Trophoblast cell (in vitro differentiated cells and primary cell): ENCODE results near the gene PRSS21.
A peak's percentile ranks its signal among the peaks of the same experiment; 100 is the strongest.

Experiments
- DNase-seq, 2 donors: peaks; one replicate each; pipeline ENCODE4 v3.0.0-alpha.2; 2016
- H2AFZ ChIP-seq: 2 replicates; pipeline ENCODE4 v1.6.1; 2013; ENCODE audit warnings: low read length, moderate library complexity, mild to moderate bottlenecking; ENCODE audit not compliant: insufficient read depth, poor library complexity
- H2AK5ac ChIP-seq: 2 replicates; pipeline ENCODE4 v1.6.1; 2013; ENCODE audit warnings: mild to moderate bottlenecking, low read length
- H2BK120ac ChIP-seq: 2 replicates; pipeline ENCODE4 v1.6.1; 2013; ENCODE audit warnings: low read length, mild to moderate bottlenecking, moderate library complexity; ENCODE audit not compliant: insufficient read depth, poor library complexity
- H2BK12ac ChIP-seq: 2 replicates; pipeline ENCODE4 v1.6.1; 2013; ENCODE audit warnings: mild to moderate bottlenecking, low read length, moderate library complexity
- H2BK5ac ChIP-seq: 2 replicates; pipeline ENCODE4 v1.6.1; 2013; ENCODE audit warnings: low read length, low read depth, moderate library complexity, mild to moderate bottlenecking; ENCODE audit not compliant: poor library complexity
- H3K14ac ChIP-seq: 2 replicates; pipeline ENCODE4 v1.6.1; 2013; ENCODE audit warnings: mild to moderate bottlenecking, low read length
- H3K18ac ChIP-seq: 2 replicates; pipeline ENCODE4 v1.6.1; 2013; ENCODE audit warnings: mild to moderate bottlenecking, low read length
- H3K23ac ChIP-seq: 2 replicates; pipeline ENCODE4 v1.6.1; 2013; ENCODE audit warnings: low read length
- H3K27ac ChIP-seq: 2 replicates; pipeline ENCODE4 v1.5.1; 2013; ENCODE audit warnings: low read depth, mild to moderate bottlenecking, inconsistent platforms, low read length, moderate library complexity
- H3K27me3 ChIP-seq: 2 replicates; pipeline ENCODE4 v1.6.1; 2013; ENCODE audit warnings: inconsistent platforms, mild to moderate bottlenecking, low read length, moderate library complexity; ENCODE audit not compliant: insufficient read depth
- H3K36me3 ChIP-seq, 2 experiments: 1 replicate in 1 of 2; 2 replicates in 1 of 2; pipeline ENCODE4 v1.6.1; 2013; ENCODE audit warnings: low read length in 2 of 2, mild to moderate bottlenecking in 2 of 2, moderate library complexity in 1 of 2; ENCODE audit not compliant: insufficient read depth in 2 of 2, control insufficient read depth in 1 of 2
- H3K4ac ChIP-seq: 2 replicates; pipeline ENCODE4 v1.6.1; 2013; ENCODE audit warnings: low read depth, mild to moderate bottlenecking, low read length, moderate library complexity
- H3K4me1 ChIP-seq, 2 experiments: 1 replicate in 1 of 2; 2 replicates in 1 of 2; pipeline ENCODE4 v1.6.1; 2013; ENCODE audit warnings: low read length in 2 of 2, mild to moderate bottlenecking in 2 of 2, moderate library complexity in 1 of 2; ENCODE audit not compliant: insufficient read depth in 2 of 2, control insufficient read depth in 1 of 2
- H3K4me2 ChIP-seq: 2 replicates; pipeline ENCODE4 v1.6.1; 2013; ENCODE audit warnings: inconsistent platforms, mild to moderate bottlenecking, low read length, moderate library complexity
- H3K4me3 ChIP-seq: 2 replicates; pipeline ENCODE4 v1.5.1; 2013; ENCODE audit warnings: mild to moderate bottlenecking, low read depth, low read length, inconsistent platforms
- H3K79me1 ChIP-seq: one replicate; pipeline ENCODE4 v1.6.1; 2013; ENCODE audit warnings: low read length
- H3K79me2 ChIP-seq: 2 replicates; pipeline ENCODE4 v1.6.1; 2013; ENCODE audit warnings: low read length, mild to moderate bottlenecking; ENCODE audit not compliant: control insufficient read depth, insufficient read depth, poor library complexity
- H3K9ac ChIP-seq: 2 replicates; pipeline ENCODE4 v1.6.1; 2013; ENCODE audit warnings: mild to moderate bottlenecking, low read length
- H3K9me3 ChIP-seq: 2 replicates; pipeline ENCODE4 v1.6.1; 2013; ENCODE audit warnings: low read depth, mild to moderate bottlenecking, control low read depth, inconsistent platforms, low read length; ENCODE audit not compliant: insufficient read depth
- H4K12ac ChIP-seq: 2 replicates; pipeline ENCODE4 v1.6.1; 2013; ENCODE audit warnings: low read depth, mild to moderate bottlenecking, low read length, moderate library complexity
- H4K8ac ChIP-seq: 2 replicates; pipeline ENCODE4 v1.6.1; 2013; ENCODE audit warnings: low read depth, mild to moderate bottlenecking, low read length, moderate library complexity
- H4K91ac ChIP-seq: one replicate; pipeline ENCODE4 v1.6.1; 2013; ENCODE audit warnings: low read depth, mild to moderate bottlenecking, low read length, moderate library complexity
- WGBS: extraction: QIAGEN DNeasy Blood & Tissue Kit; methylation state at CpG from one replicate; pipeline ENCODE4 v1.1.7; 2013; ENCODE audit warnings: missing lambda C conversion rate; ENCODE audit not compliant: insufficient read length, insufficient coverage; ENCODE audit errors: extremely low coverage; 5-methylcytosine and 5-hydroxymethylcytosine counted together

Gene PRSS21

DNA sequence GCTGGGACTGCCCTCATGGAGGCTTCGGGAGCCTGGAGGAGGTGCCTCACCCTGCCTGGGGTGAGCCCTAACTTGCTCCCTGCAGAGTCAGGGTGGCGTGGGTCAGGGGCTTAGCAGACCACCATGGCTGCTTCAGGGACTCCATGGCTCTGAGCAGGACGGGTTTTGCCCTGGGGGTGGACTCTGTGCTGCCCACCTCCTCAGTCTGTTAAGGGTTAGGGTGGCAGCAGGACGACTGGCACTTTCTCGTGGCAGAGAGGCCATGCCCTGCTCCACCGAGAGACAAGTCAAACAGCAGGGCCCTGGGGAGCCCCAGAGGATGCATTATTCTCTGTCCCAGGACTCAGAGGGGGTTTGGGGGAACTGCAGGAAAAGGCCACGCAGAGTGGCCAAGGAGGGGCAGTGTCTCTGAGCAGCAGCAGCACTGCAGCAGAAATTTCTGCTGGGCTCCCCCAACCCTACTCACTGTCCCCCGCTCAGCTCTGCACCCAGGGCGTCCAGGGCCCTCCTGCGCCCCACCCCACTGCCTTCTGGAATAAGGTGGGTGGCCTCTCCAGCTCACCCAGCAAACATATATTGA, 42.7 kb downstream of the PRSS21 start:
- no CpG with 5 or more reads among the region's 10 CpGs for WGBS
- Histone ChIP-seq H3K9ac (no peak overlapping the region), H2BK12ac (no peak overlapping the region)

GRCh38 chr16:2860826-2861567, 44.0 kb downstream of the PRSS21 start:
- Histone ChIP-seq H4K91ac (no peak overlapping the region), H2BK120ac (no peak overlapping the region), H2BK12ac (no peak overlapping the region), H4K8ac (no peak overlapping the region), H3K23ac (no peak overlapping the region), H3K79me1 (peaks cover 7% of the 10 kb centered on the region), H3K9me3 (peaks cover 9% of the 10 kb centered on the region), H3K9ac (no peak overlapping the region), H3K27ac (no peak overlapping the region), H2AK5ac (no peak overlapping the region), H3K14ac (no peak overlapping the region), H3K4ac (no peak overlapping the region), H3K79me2 (peaks cover 2% of the 10 kb centered on the region), H4K12ac (no peak overlapping the region), H3K4me3 (no peak overlapping the region), H3K4me1 (peaks cover 16 to 17% of the 10 kb centered on the region in 2 experiments), H3K36me3 (no peaks in the 10 kb centered on the region), H2BK5ac (no peak overlapping the region), H3K18ac (no peak overlapping the region), H3K27me3 (no peaks in the 10 kb centered on the region), H3K4me2 (no peak overlapping the region), H2AFZ (no peak overlapping the region)
- peak in 1 of 2 donors; percentile 39 for DNase-seq
- WGBS: no CpG with 5 or more reads among the region's 8 CpGs

More for the DNA sequence above, 42.7 kb downstream of the PRSS21 start:
- Histone ChIP-seq H3K4ac (no peak overlapping the region), H3K23ac (no peak overlapping the region), H2AFZ (no peak overlapping the region), H3K36me3 (no peaks in the 10 kb centered on the region), H3K9me3 (peaks cover 9% of the 10 kb centered on the region), H3K79me2 (peaks cover 2% of the 10 kb centered on the region), H4K8ac (no peak overlapping the region), H3K4me3 (peak overlapping the region; percentile 27), H3K14ac (no peak overlapping the region), H4K12ac (no peak overlapping the region), H3K27ac (no peak overlapping the region), H3K4me1 (peaks cover 16 to 17% of the 10 kb centered on the region in 2 experiments), H3K27me3 (no peaks in the 10 kb centered on the region), H3K79me1 (peaks cover 7% of the 10 kb centered on the region), H2BK120ac (no peak overlapping the region), H3K18ac (no peak overlapping the region), H2BK5ac (no peak overlapping the region), H2AK5ac (no peak overlapping the region), H4K91ac (no peak overlapping the region), H3K4me2 (no peak overlapping the region)
- no peak for DNase-seq

- Histone ChIP-seq H2AFZ (no peak overlapping the region), H3K27me3 (no peaks in the 10 kb centered on the region), H4K91ac (no peak overlapping the region), H3K4me2 (no peak overlapping the region), H2AK5ac (no peak overlapping the region), H3K4me3 (no peak overlapping the region), H2BK5ac (no peak overlapping the region), H3K79me2 (no peaks in the 10 kb centered on the region), H3K23ac (no peak overlapping the region), H3K27ac (no peak overlapping the region), H3K36me3 (no peaks in the 10 kb centered on the region), H3K18ac (no peak overlapping the region), H3K4ac (no peak overlapping the region), H3K14ac (no peak overlapping the region), H4K12ac (no peak overlapping the region), H3K79me1 (peaks cover 6% of the 10 kb centered on the region), H3K9me3 (peaks cover 4% of the 10 kb centered on the region), H4K8ac (no peak overlapping the region), H3K4me1 (peaks cover 3 to 4% of the 10 kb centered on the region in 2 experiments), H3K9ac (no peak overlapping the region), H2BK12ac (no peak overlapping the region), H2BK120ac (no peak overlapping the region)
- no CpG with 5 or more reads among the region's 4 CpGs for WGBS
- DNase-seq: no peak
Observed at GRCh38 chr16:2865651-2866050, 48.6 kb downstream of the PRSS21 start.

- no peak overlapping the region for H3K23ac ChIP-seq
- no peak overlapping the region for H3K27ac ChIP-seq
- H2BK120ac ChIP-seq: no peak overlapping the region
- no peak overlapping the region for H4K8ac ChIP-seq
- H3K4ac ChIP-seq: no peak overlapping the region
- H3K4me3 ChIP-seq: no peak overlapping the region
- no peak overlapping the region for H3K9ac ChIP-seq
- peaks cover 3 to 4% of the 10 kb centered on the region in 2 experiments for H3K4me1 ChIP-seq
- no peaks in the 10 kb centered on the region for H3K36me3 ChIP-seq
- no peak overlapping the region for H2AK5ac ChIP-seq
- H3K9me3 ChIP-seq: no peaks in the 10 kb centered on the region
- no peaks in the 10 kb centered on the region for H3K79me2 ChIP-seq
- no peak overlapping the region for H4K12ac ChIP-seq
- H3K18ac ChIP-seq: no peak overlapping the region
- H3K14ac ChIP-seq: no peak overlapping the region
- no peak overlapping the region for H2BK5ac ChIP-seq
- no peak overlapping the region for H2BK12ac ChIP-seq
- no peak overlapping the region for H2AFZ ChIP-seq
- no CpG with 5 or more reads among the region's 4 CpGs for WGBS
- H3K79me1 ChIP-seq: peaks cover 6% of the 10 kb centered on the region
- H3K4me2 ChIP-seq: no peak overlapping the region
- H4K91ac ChIP-seq: no peak overlapping the region
- no peak for DNase-seq
- H3K27me3 ChIP-seq: no peaks in the 10 kb centered on the region
Observed at GRCh38 chr16:2866431-2866830, 49.4 kb downstream of the PRSS21 start.
